ENCODE measurements around the gene ID2. TPM values are rescaled to one million over a fixed set of nuclear protein-coding genes. Genes with fewer than 3 reads are reported as not detected.

The ID2 gene
- total RNA-seq, 1 donor from 2014 or later, result 9.4 TPM

GRCh38 chr2:8684540-8684877 lies 2.7 kb downstream of the ID2 start:
- TF ChIP-seq, protein P1, sequence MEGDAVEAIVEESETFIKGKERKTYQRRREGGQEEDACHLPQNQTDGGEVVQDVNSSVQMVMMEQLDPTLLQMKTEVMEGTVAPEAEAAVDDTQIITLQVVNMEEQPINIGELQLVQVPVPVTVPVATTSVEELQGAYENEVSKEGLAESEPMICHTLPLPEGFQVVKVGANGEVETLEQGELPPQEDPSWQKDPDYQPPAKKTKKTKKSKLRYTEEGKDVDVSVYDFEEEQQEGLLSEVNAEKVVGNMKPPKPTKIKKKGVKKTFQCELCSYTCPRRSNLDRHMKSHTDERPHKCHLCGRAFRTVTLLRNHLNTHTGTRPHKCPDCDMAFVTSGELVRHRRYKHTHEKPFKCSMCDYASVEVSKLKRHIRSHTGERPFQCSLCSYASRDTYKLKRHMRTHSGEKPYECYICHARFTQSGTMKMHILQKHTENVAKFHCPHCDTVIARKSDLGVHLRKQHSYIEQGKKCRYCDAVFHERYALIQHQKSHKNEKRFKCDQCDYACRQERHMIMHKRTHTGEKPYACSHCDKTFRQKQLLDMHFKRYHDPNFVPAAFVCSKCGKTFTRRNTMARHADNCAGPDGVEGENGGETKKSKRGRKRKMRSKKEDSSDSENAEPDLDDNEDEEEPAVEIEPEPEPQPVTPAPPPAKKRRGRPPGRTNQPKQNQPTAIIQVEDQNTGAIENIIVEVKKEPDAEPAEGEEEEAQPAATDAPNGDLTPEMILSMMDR (IDR thresholded peaks at IDR 0.05; ENCODE audit: unreplicated experiment), result no peak
- Mint-ChIP-seq H3K4me3 (ENCODE audit: unreplicated experiment) (peak overlapping the region; percentile 86), H3K36me3 (ENCODE audit: low read depth, unreplicated experiment) (peaks cover 6% of the 10 kb centered on the region), H3K9me3 (ENCODE audit: unreplicated experiment) (no peaks in the 10 kb centered on the region), H3K27ac (ENCODE audit: unreplicated experiment) (no peak overlapping the region), H3K27me3 (ENCODE audit: unreplicated experiment) (peaks cover 12% of the 10 kb centered on the region), H3K4me1 (ENCODE audit: unreplicated experiment) (peaks cover 26% of the 10 kb centered on the region)
- no peak for DNase-seq (ENCODE audit: low spot score)

GRCh38 chr2:8684878-8685696 lies 3.2 kb downstream of the ID2 start:
- no peak overlapping the region for H3K27ac Mint-ChIP-seq (ENCODE audit: unreplicated experiment)
- H3K36me3 Mint-ChIP-seq (ENCODE audit: low read depth, unreplicated experiment), result peaks cover 3% of the 10 kb centered on the region
- H3K27me3 Mint-ChIP-seq (ENCODE audit: unreplicated experiment), result peaks cover 6% of the 10 kb centered on the region
- peak overlapping the region; percentile 86 for H3K4me3 Mint-ChIP-seq (ENCODE audit: unreplicated experiment)
- TF ChIP-seq, protein P1 (IDR thresholded peaks at IDR 0.05; ENCODE audit: unreplicated experiment), result no peak
- no peaks in the 10 kb centered on the region for H3K9me3 Mint-ChIP-seq (ENCODE audit: unreplicated experiment)
- peak; percentile 46 for DNase-seq (ENCODE audit: low spot score)
- peaks cover 20% of the 10 kb centered on the region for H3K4me1 Mint-ChIP-seq (ENCODE audit: unreplicated experiment)

GRCh38 chr2:8685697-8686358 lies 4.0 kb downstream of the ID2 start:
- DNase-seq (ENCODE audit: low spot score), result peak; percentile 94
- H3K27me3 Mint-ChIP-seq (ENCODE audit: unreplicated experiment), result peaks cover 6% of the 10 kb centered on the region
- H3K4me3 Mint-ChIP-seq (ENCODE audit: unreplicated experiment), result no peak overlapping the region
- H3K9me3 Mint-ChIP-seq (ENCODE audit: unreplicated experiment), result no peaks in the 10 kb centered on the region
- TF ChIP-seq, protein P1 (IDR thresholded peaks at IDR 0.05; ENCODE audit: unreplicated experiment), result peak; percentile 100
- peaks cover 3% of the 10 kb centered on the region for H3K36me3 Mint-ChIP-seq (ENCODE audit: low read depth, unreplicated experiment)
- no peak overlapping the region for H3K27ac Mint-ChIP-seq (ENCODE audit: unreplicated experiment)
- peaks cover 18% of the 10 kb centered on the region for H3K4me1 Mint-ChIP-seq (ENCODE audit: unreplicated experiment)

DNA sequence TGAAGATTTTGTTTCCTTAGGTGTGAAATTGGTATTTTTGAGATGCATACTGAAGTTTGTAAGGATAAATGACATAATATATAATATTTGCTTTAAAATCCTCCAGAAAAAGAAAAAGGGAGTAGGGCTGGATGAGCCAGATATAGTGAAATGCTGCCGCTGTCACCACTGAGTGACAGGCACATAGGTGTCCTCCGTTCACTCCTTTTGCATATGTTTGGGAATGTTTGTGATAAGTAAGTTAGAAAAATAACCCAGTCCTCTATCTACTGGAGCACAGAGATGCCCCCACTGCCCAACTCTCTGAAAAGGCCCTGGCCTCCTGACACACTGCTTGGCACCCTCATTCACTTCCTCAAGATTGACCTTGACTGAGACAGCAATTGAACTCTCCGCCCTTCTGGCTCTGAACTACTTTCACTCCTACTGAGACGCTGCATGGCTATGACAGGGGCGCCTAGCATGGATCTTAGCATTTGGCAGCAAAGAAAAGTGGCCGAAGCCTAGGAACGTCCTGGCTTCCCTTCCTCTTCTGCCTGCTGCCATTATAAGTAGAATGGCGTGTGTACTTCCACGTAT lies 10.1 kb downstream of the ID2 start:
- DNase-seq (ENCODE audit: low spot score), result no peak
- Mint-ChIP-seq H3K27me3 (ENCODE audit: unreplicated experiment) (no peaks in the 10 kb centered on the region), H3K4me1 (ENCODE audit: unreplicated experiment) (peaks cover 2% of the 10 kb centered on the region), H3K36me3 (ENCODE audit: low read depth, unreplicated experiment) (peaks cover 5% of the 10 kb centered on the region), H3K27ac (ENCODE audit: unreplicated experiment) (no peak overlapping the region), H3K9me3 (ENCODE audit: unreplicated experiment) (no peaks in the 10 kb centered on the region), H3K4me3 (ENCODE audit: unreplicated experiment) (no peak overlapping the region)
- TF ChIP-seq, protein P1 (IDR thresholded peaks at IDR 0.05; ENCODE audit: unreplicated experiment), result no peak

GRCh38 chr2:8692783-8693156 lies 10.9 kb downstream of the ID2 start:
- H3K4me3 Mint-ChIP-seq (ENCODE audit: unreplicated experiment), result no peak overlapping the region
- TF ChIP-seq, protein P1 (IDR thresholded peaks at IDR 0.05; ENCODE audit: unreplicated experiment), result no peak
- peaks cover 2% of the 10 kb centered on the region for H3K27me3 Mint-ChIP-seq (ENCODE audit: unreplicated experiment)
- H3K4me1 Mint-ChIP-seq (ENCODE audit: unreplicated experiment), result peaks cover 2% of the 10 kb centered on the region
- no peak for DNase-seq (ENCODE audit: low spot score)
- H3K9me3 Mint-ChIP-seq (ENCODE audit: unreplicated experiment), result no peaks in the 10 kb centered on the region
- no peak overlapping the region for H3K27ac Mint-ChIP-seq (ENCODE audit: unreplicated experiment)
- peaks cover 6% of the 10 kb centered on the region for H3K36me3 Mint-ChIP-seq (ENCODE audit: low read depth, unreplicated experiment)

All from endothelial cell (in vitro differentiated cells).